Neural cell (in vitro differentiated cells): ENCODE results near the gene SMAD5. TPM values are rescaled to one million over a fixed set of nuclear protein-coding genes. Genes with fewer than 3 reads are reported as not detected.

Source experiments
- H2AFZ ChIP-seq: fragments of 200-600, 300-800 bp; sonication (generic), shearing (Covaris generic); 2 replicates; pipeline ENCODE4 v1.6.0; 2014; ENCODE audit warnings: low read depth, mild to moderate bottlenecking, antibody characterized with exemption, low read length, moderate library complexity
- H3F3A ChIP-seq: fragments of 200-600 bp; shearing (Covaris generic); 2 replicates; pipeline ENCODE4 v1.6.1; 2016; ENCODE audit warnings: mild to moderate bottlenecking, moderate library complexity, mixed read lengths, antibody characterized with exemption, low read length; ENCODE audit not compliant: insufficient read depth, poor library complexity, severe bottlenecking
- H3K27ac ChIP-seq: fragments of 200-600, 300-800 bp; sonication (generic), shearing (Covaris generic); 2 replicates; pipeline ENCODE4 v1.5.1; 2014; ENCODE audit warnings: mild to moderate bottlenecking, low read length, moderate library complexity
- H3K27me3 ChIP-seq: fragments of 300-800, 200-600 bp; sonication (generic), shearing (Covaris generic); 2 replicates; pipeline ENCODE4 v1.6.0; 2014; ENCODE audit warnings: mild to moderate bottlenecking, low read depth, low read length, moderate library complexity; ENCODE audit not compliant: insufficient read depth
- H3K36me3 ChIP-seq: fragments of 300-800, 200-600 bp; sonication (generic), shearing (Covaris generic); 2 replicates; pipeline ENCODE4 v1.5.1; 2014; ENCODE audit warnings: mild to moderate bottlenecking, antibody characterized with exemption, low read length, moderate library complexity; ENCODE audit not compliant: insufficient read depth
- H3K4me2 ChIP-seq: fragments of 300-800, 200-600 bp; sonication (generic), shearing (Covaris generic); 2 replicates; pipeline ENCODE4 v1.6.0; 2014; ENCODE audit warnings: mild to moderate bottlenecking, low read length
- H3K4me3 ChIP-seq: fragments of 300-800, 200-600 bp; sonication (generic), shearing (Covaris generic); 2 replicates; pipeline ENCODE4 v1.5.1; 2014; ENCODE audit warnings: mild to moderate bottlenecking, low read length, moderate library complexity
- H3K79me2 ChIP-seq: fragments of 200-600 bp; shearing (Covaris generic); replicated peaks from 2 replicates; pipeline ENCODE4 v1.6.0; 2014; ENCODE audit warnings: mild to moderate bottlenecking, low read length, moderate library complexity; ENCODE audit not compliant: insufficient read depth
- H3K9ac ChIP-seq: fragments of 300-800, 200-600 bp; sonication (generic), shearing (Covaris generic); 2 replicates; pipeline ENCODE4 v1.6.1; 2016; ENCODE audit warnings: mild to moderate bottlenecking, low read length, mixed read lengths
- H3K9me2 ChIP-seq: fragments of 200-600 bp; shearing (Covaris generic); 2 replicates; pipeline ENCODE4 v1.6.1; 2016; ENCODE audit warnings: mild to moderate bottlenecking, low read length, mixed read lengths; ENCODE audit not compliant: insufficient read depth
- H3K9me3 ChIP-seq: fragments of 200-600, 300-800 bp; sonication (generic), shearing (Covaris generic); 2 replicates; pipeline ENCODE4 v1.6.1; 2016; ENCODE audit warnings: mild to moderate bottlenecking, mixed run types, low read length, moderate library complexity, mixed read lengths
- H4K20me1 ChIP-seq: fragments of 200-600 bp; shearing (Covaris generic); 2 replicates; pipeline ENCODE4 v1.6.1; 2016; ENCODE audit warnings: mild to moderate bottlenecking, mixed run types; ENCODE audit not compliant: insufficient read depth
- EP300 ChIP-seq: fragments of 450-650 bp; conservative IDR thresholded peaks from 2 replicates; pipeline ENCODE4 v1.6.1; 2014; ENCODE audit warnings: antibody characterized with exemption, mild to moderate bottlenecking, moderate library complexity; ENCODE audit not compliant: poor library complexity, severe bottlenecking
- EZH2 ChIP-seq: fragments of 200-600, 300-800 bp; shearing (Covaris generic), sonication (generic); IDR thresholded peaks from 2 replicates; pipeline ENCODE4 v1.6.1; 2014; ENCODE audit warnings: antibody characterized with exemption, low read length, borderline replicate concordance, mild to moderate bottlenecking; ENCODE audit not compliant: insufficient read depth, poor library complexity, severe bottlenecking
- MXI1 ChIP-seq: fragments of 450-650 bp; conservative IDR thresholded peaks from 2 replicates; pipeline ENCODE4 v1.6.1; 2014; ENCODE audit warnings: antibody characterized with exemption, mild to moderate bottlenecking; ENCODE audit not compliant: poor library complexity, severe bottlenecking
- POLR2AphosphoS5 ChIP-seq: IDR thresholded peaks from 2 replicates; pipeline ENCODE4 v1.6.1; 2012
- RAD21 ChIP-seq: fragments of 450-650 bp; conservative IDR thresholded peaks from 2 replicates; pipeline ENCODE4 v1.6.1; 2014; ENCODE audit warnings: antibody characterized with exemption, mild to moderate bottlenecking, moderate library complexity
- SMC3 ChIP-seq: fragments of 450-650 bp; conservative IDR thresholded peaks from 2 replicates; pipeline ENCODE4 v1.6.1; 2014; ENCODE audit warnings: antibody characterized with exemption, mild to moderate bottlenecking, moderate library complexity; ENCODE audit not compliant: poor library complexity
- TAF1 ChIP-seq: IDR thresholded peaks from 2 replicates; pipeline ENCODE4 v1.6.1; 2012; ENCODE audit warnings: low read depth
- polyA plus RNA-seq: library from polyadenylated mRNA; depleted of rRNA; stranded (reverse); fragments of >200 nt; gene quantifications from 2 replicates; pipeline ENCODE4 v1.2.3, GENCODE V29; 2014
- TF ChIP-seq, protein P1 (sequence below): fragments of 450-650 bp; IDR thresholded peaks from 2 replicates; pipeline ENCODE4 v1.5.1; 2014; ENCODE audit warnings: antibody characterized with exemption, mild to moderate bottlenecking, moderate library complexity; ENCODE audit not compliant: poor library complexity, severe bottlenecking
- TF ChIP-seq, protein P2 (sequence below): IDR thresholded peaks from 2 replicates; pipeline ENCODE4 v1.6.1; 2012; ENCODE audit warnings: borderline replicate concordance

Gene SMAD5
- polyA plus RNA-seq, 1 donor from 2014 or later, result 26.3 TPM

DNA sequence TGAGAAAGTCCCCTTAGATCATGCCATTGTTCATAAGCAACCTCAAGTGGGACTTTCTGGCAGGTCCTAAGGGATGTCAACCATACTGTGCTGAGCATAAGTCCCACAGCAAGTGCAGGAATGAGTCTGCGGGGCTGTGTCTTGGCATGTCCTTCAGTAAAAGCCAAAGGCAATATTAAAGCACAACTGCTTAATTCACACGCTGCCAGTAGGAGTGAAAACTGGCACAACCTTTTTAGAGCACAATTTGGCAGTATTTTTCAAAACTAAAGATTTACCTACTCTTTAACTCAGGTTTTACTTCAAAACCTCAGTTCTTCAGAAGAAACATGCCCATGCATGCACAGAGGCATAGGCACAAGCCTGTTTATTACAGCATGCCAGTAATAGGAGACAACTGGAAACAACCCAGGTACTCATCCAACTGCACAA lies 24.4 kb upstream of the SMAD5 start:
- H4K20me1 ChIP-seq, result no peaks in the 10 kb centered on the region
- H3K27me3 ChIP-seq, result no peaks in the 10 kb centered on the region
- no peak overlapping the region for H3K27ac ChIP-seq
- H3F3A ChIP-seq, result no peaks in the 10 kb centered on the region
- no peaks in the 10 kb centered on the region for H3K9me3 ChIP-seq
- H3K9ac ChIP-seq, result no peak overlapping the region
- no peak overlapping the region for H3K4me3 ChIP-seq
- no peaks in the 10 kb centered on the region for H3K9me2 ChIP-seq
- no peak overlapping the region for H3K4me2 ChIP-seq
- TF ChIP-seq, protein P1, sequence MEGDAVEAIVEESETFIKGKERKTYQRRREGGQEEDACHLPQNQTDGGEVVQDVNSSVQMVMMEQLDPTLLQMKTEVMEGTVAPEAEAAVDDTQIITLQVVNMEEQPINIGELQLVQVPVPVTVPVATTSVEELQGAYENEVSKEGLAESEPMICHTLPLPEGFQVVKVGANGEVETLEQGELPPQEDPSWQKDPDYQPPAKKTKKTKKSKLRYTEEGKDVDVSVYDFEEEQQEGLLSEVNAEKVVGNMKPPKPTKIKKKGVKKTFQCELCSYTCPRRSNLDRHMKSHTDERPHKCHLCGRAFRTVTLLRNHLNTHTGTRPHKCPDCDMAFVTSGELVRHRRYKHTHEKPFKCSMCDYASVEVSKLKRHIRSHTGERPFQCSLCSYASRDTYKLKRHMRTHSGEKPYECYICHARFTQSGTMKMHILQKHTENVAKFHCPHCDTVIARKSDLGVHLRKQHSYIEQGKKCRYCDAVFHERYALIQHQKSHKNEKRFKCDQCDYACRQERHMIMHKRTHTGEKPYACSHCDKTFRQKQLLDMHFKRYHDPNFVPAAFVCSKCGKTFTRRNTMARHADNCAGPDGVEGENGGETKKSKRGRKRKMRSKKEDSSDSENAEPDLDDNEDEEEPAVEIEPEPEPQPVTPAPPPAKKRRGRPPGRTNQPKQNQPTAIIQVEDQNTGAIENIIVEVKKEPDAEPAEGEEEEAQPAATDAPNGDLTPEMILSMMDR, result no peak
- TF ChIP-seq EP300 (no peak), RAD21 (no peak), MXI1 (no peak), POLR2AphosphoS5 (no peak), EZH2 (no peak), SMC3 (no peak)
- TF ChIP-seq, protein P2, sequence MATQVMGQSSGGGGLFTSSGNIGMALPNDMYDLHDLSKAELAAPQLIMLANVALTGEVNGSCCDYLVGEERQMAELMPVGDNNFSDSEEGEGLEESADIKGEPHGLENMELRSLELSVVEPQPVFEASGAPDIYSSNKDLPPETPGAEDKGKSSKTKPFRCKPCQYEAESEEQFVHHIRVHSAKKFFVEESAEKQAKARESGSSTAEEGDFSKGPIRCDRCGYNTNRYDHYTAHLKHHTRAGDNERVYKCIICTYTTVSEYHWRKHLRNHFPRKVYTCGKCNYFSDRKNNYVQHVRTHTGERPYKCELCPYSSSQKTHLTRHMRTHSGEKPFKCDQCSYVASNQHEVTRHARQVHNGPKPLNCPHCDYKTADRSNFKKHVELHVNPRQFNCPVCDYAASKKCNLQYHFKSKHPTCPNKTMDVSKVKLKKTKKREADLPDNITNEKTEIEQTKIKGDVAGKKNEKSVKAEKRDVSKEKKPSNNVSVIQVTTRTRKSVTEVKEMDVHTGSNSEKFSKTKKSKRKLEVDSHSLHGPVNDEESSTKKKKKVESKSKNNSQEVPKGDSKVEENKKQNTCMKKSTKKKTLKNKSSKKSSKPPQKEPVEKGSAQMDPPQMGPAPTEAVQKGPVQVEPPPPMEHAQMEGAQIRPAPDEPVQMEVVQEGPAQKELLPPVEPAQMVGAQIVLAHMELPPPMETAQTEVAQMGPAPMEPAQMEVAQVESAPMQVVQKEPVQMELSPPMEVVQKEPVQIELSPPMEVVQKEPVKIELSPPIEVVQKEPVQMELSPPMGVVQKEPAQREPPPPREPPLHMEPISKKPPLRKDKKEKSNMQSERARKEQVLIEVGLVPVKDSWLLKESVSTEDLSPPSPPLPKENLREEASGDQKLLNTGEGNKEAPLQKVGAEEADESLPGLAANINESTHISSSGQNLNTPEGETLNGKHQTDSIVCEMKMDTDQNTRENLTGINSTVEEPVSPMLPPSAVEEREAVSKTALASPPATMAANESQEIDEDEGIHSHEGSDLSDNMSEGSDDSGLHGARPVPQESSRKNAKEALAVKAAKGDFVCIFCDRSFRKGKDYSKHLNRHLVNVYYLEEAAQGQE, result no peak
- H3K36me3 ChIP-seq, result no peaks in the 10 kb centered on the region
- H2AFZ ChIP-seq, result no peak overlapping the region
- H3K79me2 ChIP-seq, result no peaks in the 10 kb centered on the region

DNA sequence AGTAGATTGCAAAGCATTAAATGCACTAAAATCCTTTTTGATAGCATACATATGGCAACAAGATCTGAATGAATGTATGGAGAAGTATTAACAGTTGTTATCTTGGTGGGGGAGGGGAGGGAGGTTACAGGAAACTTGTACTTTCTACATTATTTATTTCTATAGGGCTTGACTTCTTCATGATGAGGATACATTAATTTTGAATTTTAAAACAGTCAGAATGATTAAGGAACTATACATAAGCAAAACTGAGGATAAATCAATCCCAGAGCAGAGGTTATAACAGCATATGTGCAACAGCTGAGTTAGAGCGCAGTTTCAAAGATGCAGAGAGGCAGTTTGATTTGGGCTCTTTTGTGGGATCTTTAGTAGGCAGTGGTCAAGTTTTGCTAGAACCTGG lies 23.9 kb upstream of the SMAD5 start:
- no peak overlapping the region for H2AFZ ChIP-seq
- H3K9ac ChIP-seq, result no peak overlapping the region
- no peaks in the 10 kb centered on the region for H3K9me3 ChIP-seq
- no peak overlapping the region for H3K4me3 ChIP-seq
- H3K79me2 ChIP-seq, result no peaks in the 10 kb centered on the region
- no peak overlapping the region for H3K4me2 ChIP-seq
- no peaks in the 10 kb centered on the region for H3K9me2 ChIP-seq
- H3K36me3 ChIP-seq, result no peaks in the 10 kb centered on the region
- TF ChIP-seq EZH2 (no peak), SMC3 (no peak), TAF1 (no peak), POLR2AphosphoS5 (no peak), EP300 (no peak), RAD21 (no peak), MXI1 (no peak)
- TF ChIP-seq, protein P1, result no peak
- TF ChIP-seq, protein P2, result no peak
- no peaks in the 10 kb centered on the region for H3K27me3 ChIP-seq
- H4K20me1 ChIP-seq, result no peaks in the 10 kb centered on the region
- H3K27ac ChIP-seq, result no peak overlapping the region
- H3F3A ChIP-seq, result no peaks in the 10 kb centered on the region
